Neutrophil (primary cell): ENCODE data around the gene MPPE1.

Experiments
- H3K27ac ChIP-seq: fragments of 200-600 bp; sonication (generic); 2 replicates; pipeline ENCODE4 v1.5.1; 2016; ENCODE audit warnings: mild to moderate bottlenecking, moderate library complexity
- H3K27me3 ChIP-seq: fragments of 200-600 bp; sonication (generic); 2 replicates; pipeline ENCODE4 v1.6.0; 2016; ENCODE audit warnings: mild to moderate bottlenecking
- H3K36me3 ChIP-seq: fragments of 200-600 bp; sonication (generic); 2 replicates; pipeline ENCODE4 v1.5.1; 2017
- H3K4me1 ChIP-seq, 2 experiments: fragments of 200-600 bp in 1 of 2; sonication (generic) in 1 of 2; 1 replicate in 1 of 2; 2 replicates in 1 of 2; pipeline versions ENCODE4 v1.5.1 to v1.6.1; 2013 to 2016; ENCODE audit warnings: low read depth in 1 of 2, low read length in 1 of 2, mild to moderate bottlenecking in 1 of 2, moderate library complexity in 1 of 2; ENCODE audit not compliant: control insufficient read depth in 1 of 2, insufficient read depth in 1 of 2
- H3K4me3 ChIP-seq, 2 experiments: fragments of 200-600 bp in 1 of 2; sonication (generic) in 1 of 2; 1 replicate in 1 of 2; 2 replicates in 1 of 2; pipeline ENCODE4 v1.5.1; 2013 to 2016; ENCODE audit warnings: low read depth in 1 of 2, low read length in 1 of 2, mild to moderate bottlenecking in 1 of 2, moderate library complexity in 1 of 2
- H3K9me3 ChIP-seq: fragments of 200-600 bp; sonication (generic); 2 replicates; pipeline ENCODE4 v1.5.1; 2016
- CTCF ChIP-seq: fragments of 200-600 bp; sonication (generic); IDR thresholded peaks from 2 replicates; pipeline ENCODE4 v1.5.1; 2016; ENCODE audit warnings: antibody characterized with exemption

Gene MPPE1

DNA sequence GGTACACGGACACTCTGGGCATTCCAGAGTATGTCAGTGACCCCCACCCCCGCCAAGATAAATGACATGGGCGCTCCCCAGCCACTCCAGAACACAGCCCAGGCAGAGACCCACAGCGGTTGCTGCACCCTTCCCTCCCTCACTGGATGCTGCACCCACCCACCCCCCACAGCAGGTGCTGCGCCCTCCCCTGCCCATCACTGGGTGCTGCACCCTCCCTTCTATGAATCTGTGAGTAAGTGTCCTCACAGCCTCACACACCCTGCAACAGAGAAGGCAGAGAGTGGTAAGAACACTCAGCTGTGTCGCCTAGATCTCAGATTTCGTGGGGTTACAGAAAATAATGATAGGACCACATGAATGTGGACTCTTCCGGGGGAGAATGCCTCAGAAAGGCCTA, 33.4 kb downstream of the MPPE1 start:
- TF ChIP-seq CTCF, result no peak
- Histone ChIP-seq H3K27me3 (peaks cover 30% of the 10 kb centered on the region), H3K4me3 (no peak overlapping the region), H3K4me1 (no peaks in the 10 kb centered on the region), H3K9me3 (no peaks in the 10 kb centered on the region), H3K36me3 (peaks cover 28% of the 10 kb centered on the region), H3K27ac (no peak overlapping the region)

- H3K9me3 ChIP-seq, result no peaks in the 10 kb centered on the region
- H3K36me3 ChIP-seq, result peaks cover 28% of the 10 kb centered on the region
- peaks cover 33% of the 10 kb centered on the region for H3K27me3 ChIP-seq
- TF ChIP-seq CTCF, result no peak
- no peak overlapping the region for H3K4me3 ChIP-seq
- no peak overlapping the region for H3K27ac ChIP-seq
- no peaks in the 10 kb centered on the region for H3K4me1 ChIP-seq
Measured at GRCh38 chr18:11873670-11874340, 34.3 kb downstream of the MPPE1 start.

DNA sequence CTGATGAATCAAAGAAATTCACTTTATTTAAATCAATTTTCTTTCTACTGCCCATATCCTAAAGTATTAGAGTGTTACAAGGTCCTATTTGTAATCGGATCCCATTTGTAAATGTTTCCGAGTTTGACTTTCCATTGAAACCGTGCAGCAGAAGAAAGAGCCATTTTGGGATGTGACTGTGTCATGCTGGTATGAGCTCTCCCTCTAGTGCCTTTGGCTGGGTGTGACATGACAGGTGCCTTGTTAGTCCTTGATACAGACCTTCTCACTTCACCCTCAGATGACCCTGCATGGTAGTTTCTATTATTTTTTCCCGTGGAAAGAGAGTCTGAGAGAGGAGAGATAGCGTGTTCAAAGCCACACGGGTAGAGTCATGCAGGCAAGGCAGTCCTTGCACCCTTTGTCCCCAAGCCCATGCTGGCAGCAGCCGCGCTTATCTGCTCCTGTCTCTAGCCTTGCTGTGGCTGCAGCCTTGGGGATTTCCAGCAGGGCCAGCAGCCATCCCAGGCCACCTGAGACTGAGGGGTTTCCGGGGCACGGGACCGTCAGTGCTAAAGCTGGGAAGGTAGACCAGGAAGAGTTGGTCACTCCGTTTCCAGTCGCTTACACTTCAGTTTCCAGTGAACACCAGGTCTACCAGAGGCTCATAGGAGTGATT, 35.5 kb downstream of the MPPE1 start:
- Histone ChIP-seq H3K4me1 (no peaks in the 10 kb centered on the region), H3K27me3 (peaks cover 33% of the 10 kb centered on the region), H3K27ac (no peak overlapping the region), H3K4me3 (no peak overlapping the region), H3K36me3 (peaks cover 18% of the 10 kb centered on the region), H3K9me3 (no peaks in the 10 kb centered on the region)
- peak; percentile 15 for TF ChIP-seq CTCF

GRCh38 chr18:11871501-11871900, 36.6 kb downstream of the MPPE1 start:
- no peak overlapping the region for H3K27ac ChIP-seq
- H3K4me1 ChIP-seq, result no peaks in the 10 kb centered on the region
- H3K9me3 ChIP-seq, result no peaks in the 10 kb centered on the region
- H3K4me3 ChIP-seq, result no peak overlapping the region
- H3K36me3 ChIP-seq, result peaks cover 9% of the 10 kb centered on the region
- TF ChIP-seq CTCF, result no peak
- H3K27me3 ChIP-seq, result peaks cover 33% of the 10 kb centered on the region

DNA sequence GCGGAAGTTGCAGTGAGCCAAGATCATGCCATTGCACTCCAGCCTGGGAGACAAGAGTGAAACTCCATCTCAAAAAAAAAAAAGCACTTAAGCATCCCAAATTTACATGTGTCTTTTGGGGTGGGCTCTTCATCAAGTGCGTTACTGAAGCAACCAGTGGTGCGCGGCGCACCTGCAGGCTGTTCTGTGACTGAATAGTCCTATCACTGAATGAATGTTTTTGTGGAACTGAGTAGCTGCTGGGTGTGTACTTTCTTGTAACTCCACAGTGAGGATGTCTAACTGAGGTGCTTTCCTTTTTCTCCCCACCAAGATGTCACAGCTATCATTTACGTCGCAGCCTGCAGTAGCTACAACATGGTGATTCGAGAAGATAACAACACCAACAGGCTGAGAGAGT, 39.9 kb downstream of the MPPE1 start:
- Histone ChIP-seq H3K4me3 (no peak overlapping the region), H3K9me3 (no peaks in the 10 kb centered on the region), H3K27ac (no peak overlapping the region)

More for the DNA sequence above, 39.9 kb downstream of the MPPE1 start:
- H3K27me3 ChIP-seq, result peaks cover 48% of the 10 kb centered on the region
- TF ChIP-seq CTCF, result no peak
- no peaks in the 10 kb centered on the region for H3K36me3 ChIP-seq
- H3K4me1 ChIP-seq, result no peaks in the 10 kb centered on the region
